GM18519 (cell line): Measurements from ENCODE around the gene GFRAL.

ENCODE experiments used
- ATAC-seq: cut with Tn5 transposase; IDR thresholded peaks from one replicate; pipeline ENCODE4 v1.9.1; 2021; ENCODE audit warnings: mild to moderate bottlenecking, moderate library complexity; ENCODE audit not compliant: unreplicated experiment, low FRiP score

The GFRAL gene

DNA sequence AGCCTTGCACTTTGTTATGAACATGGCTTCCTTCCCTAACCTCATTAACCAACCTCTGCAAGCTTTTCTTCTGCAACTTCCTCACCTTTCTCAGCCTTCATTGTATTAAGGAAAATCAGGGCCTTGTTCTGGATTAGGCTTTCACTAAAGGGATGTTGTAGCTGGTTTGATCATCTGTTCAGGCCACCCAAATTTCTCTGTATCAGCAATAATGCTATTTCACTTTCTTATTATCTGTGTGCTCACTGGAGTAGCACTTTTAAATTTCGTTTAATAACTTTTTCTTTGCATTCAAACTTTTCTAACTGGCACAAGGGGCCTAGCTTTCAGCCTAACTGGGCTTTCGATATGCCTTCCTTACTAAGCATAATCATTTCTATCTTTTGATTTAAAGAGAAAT lies 96.7 kb downstream of the GFRAL start:
- ATAC-seq, result no peak

- no peak for ATAC-seq
Observed at GRCh38 chr6:55433446-55434130, 106.3 kb downstream of the GFRAL start.

- no peak for ATAC-seq
Observed at GRCh38 chr6:55437141-55437540, 109.9 kb downstream of the GFRAL start.

- no peak for ATAC-seq
Observed at GRCh38 chr6:55438203-55438602, 110.9 kb downstream of the GFRAL start.

- no peak for ATAC-seq
Observed at GRCh38 chr6:55443238-55444134, 116.2 kb downstream of the GFRAL start.

- ATAC-seq, result no peak
Observed at GRCh38 chr6:55445648-55446204, 118.5 kb downstream of the GFRAL start.

DNA sequence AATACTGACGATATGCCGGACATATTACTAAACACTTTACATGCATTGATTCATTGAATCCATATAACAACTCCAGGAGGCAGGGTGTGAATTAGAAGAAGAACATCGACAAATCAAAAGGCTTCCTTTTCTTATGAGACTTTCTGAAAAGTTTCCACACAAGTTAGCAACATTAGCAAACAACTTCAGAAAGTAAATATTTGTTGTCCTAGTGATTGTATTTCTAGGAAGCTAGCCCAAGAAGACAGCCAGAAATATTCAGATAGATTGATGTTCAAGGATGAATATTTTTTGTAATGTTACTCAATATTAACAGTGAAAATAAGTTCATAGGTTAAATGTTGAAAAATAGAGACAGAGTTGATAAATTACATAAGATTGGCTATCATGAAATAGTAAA lies 120.6 kb downstream of the GFRAL start:
- ATAC-seq, result no peak

- ATAC-seq, result no peak
Observed at GRCh38 chr6:55448451-55448850, 121.2 kb downstream of the GFRAL start.

DNA sequence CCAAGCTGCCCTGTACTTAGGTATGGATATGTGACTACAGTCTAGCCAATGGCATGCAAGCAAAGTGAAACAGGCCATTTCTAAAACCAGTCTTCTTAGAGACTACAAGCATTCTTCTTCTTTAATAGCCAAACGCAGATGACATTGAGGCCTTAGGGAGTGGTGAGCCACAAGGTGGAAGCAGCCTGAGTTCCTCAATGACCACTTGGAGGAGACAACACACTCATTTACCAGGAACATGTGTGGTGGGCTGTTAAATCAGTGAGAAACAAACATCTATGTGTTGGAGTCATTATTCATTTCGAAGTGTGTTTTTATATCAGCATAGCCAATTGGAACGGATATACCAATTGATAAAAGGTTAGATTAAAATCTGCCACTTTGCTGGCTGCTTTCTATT lies 122.0 kb downstream of the GFRAL start:
- ATAC-seq, result no peak

DNA sequence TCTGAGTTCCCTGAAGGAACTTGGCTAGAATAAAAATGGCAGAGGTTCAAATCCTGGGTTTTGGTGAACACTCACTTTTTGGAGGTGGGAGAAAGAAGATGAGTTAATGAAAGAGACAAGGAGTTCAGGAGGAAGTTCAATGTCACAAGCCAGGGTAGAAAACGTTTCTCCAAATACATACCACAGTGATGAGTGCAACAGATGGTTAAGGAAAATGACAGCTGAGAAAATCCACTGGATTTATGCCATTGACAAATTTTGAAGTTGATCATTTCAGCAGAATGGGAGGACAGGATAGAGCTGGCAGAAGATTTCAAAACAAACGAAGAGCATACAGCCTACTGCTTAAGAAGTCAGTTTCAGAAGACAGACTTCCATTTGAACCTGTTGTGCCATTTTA lies 122.7 kb downstream of the GFRAL start:
- ATAC-seq, result no peak
